HepG2 (cell line): ENCODE measurements around the gene DDI2. TPM values are rescaled to one million over a fixed set of nuclear protein-coding genes. Genes with fewer than 3 reads are reported as not detected.

Source experiments
- AFF4 ChIP-seq: sonication (generic); formaldehyde crosslinking; IDR thresholded peaks from 2 replicates; pipeline ENCODE4 v1.4.0; 2020; ENCODE audit warnings: missing genetic modification reagents
- AHR ChIP-seq: IDR thresholded peaks from 2 replicates; pipeline ENCODE4 v1.6.1; 2018; ENCODE audit warnings: missing genetic modification reagents, missing compliant biosample characterization
- ARHGAP35 ChIP-seq: sonication (generic); formaldehyde crosslinking; IDR thresholded peaks from 2 replicates; pipeline ENCODE4 v1.9.0; 2022; ENCODE audit warnings: mild to moderate bottlenecking, inconsistent platforms, moderate library complexity, missing genetic modification reagents, borderline replicate concordance
- FOXC1 ChIP-seq: sonication (generic); formaldehyde crosslinking; IDR thresholded peaks from 2 replicates; pipeline ENCODE4 v1.8.0; 2022; ENCODE audit warnings: mild to moderate bottlenecking, missing genetic modification reagents, borderline replicate concordance
- GLI4 ChIP-seq: sonication (generic); formaldehyde crosslinking; IDR thresholded peaks from 2 replicates; pipeline ENCODE4 v1.5.1; 2020; ENCODE audit warnings: missing genetic modification reagents, mild to moderate bottlenecking, moderate library complexity, borderline replicate concordance
- GPBP1L1 ChIP-seq: sonication (generic); formaldehyde crosslinking; IDR thresholded peaks from 2 replicates; pipeline ENCODE4 v1.5.0; 2020; ENCODE audit warnings: mild to moderate bottlenecking, missing genetic modification reagents
- HOXA5 ChIP-seq: sonication (generic); formaldehyde crosslinking; IDR thresholded peaks from 2 replicates; pipeline ENCODE4 v1.4.0; 2020; ENCODE audit warnings: missing genetic modification reagents
- KAT8 ChIP-seq: IDR thresholded peaks from 2 replicates; pipeline ENCODE4 v1.6.1; 2016; ENCODE audit warnings: missing genetic modification reagents, missing compliant biosample characterization
- MBD4 ChIP-seq: IDR thresholded peaks from 2 replicates; pipeline ENCODE4 v1.6.1; 2012; ENCODE audit warnings: low read length, inconsistent platforms, borderline replicate concordance
- PCBP2 ChIP-seq: fragments of 200-400 bp; formaldehyde crosslinking; optimal IDR thresholded peaks from 2 replicates; pipeline ENCODE3; 2018; ENCODE audit warnings: low read length, low read depth; ENCODE audit not compliant: poor library complexity, severe bottlenecking
- SCMH1 ChIP-seq: sonication (generic); formaldehyde crosslinking; IDR thresholded peaks from 2 replicates; pipeline ENCODE4 v1.9.0; 2021; ENCODE audit warnings: missing genetic modification reagents, mild to moderate bottlenecking, borderline replicate concordance
- SKIL ChIP-seq: sonication (generic); formaldehyde crosslinking; IDR thresholded peaks from 2 replicates; pipeline ENCODE4 v1.8.0; 2022; ENCODE audit warnings: missing genetic modification reagents, mild to moderate bottlenecking, moderate library complexity, borderline replicate concordance
- SRSF9 ChIP-seq: fragments of 200-400 bp; formaldehyde crosslinking; IDR thresholded peaks from 2 replicates; pipeline ENCODE4 v1.6.1; 2018; ENCODE audit warnings: borderline replicate concordance, mild to moderate bottlenecking, low read depth, low read length; ENCODE audit not compliant: insufficient read depth, poor library complexity, severe bottlenecking
- ZNF574 ChIP-seq: sonication (generic); formaldehyde crosslinking; IDR thresholded peaks from 2 replicates; pipeline ENCODE4 v1.4.0; 2020; ENCODE audit warnings: missing genetic modification reagents
- polyA plus RNA-seq, 8 experiments: library from polyadenylated mRNA; depleted of rRNA in 3 of 8; stranded (reverse) in 7 of 8; unstranded in 1 of 8; fragments of >200 nt; fragmentation: Illumina TruSeq in 4 of 8; extraction: Trizol in 4 of 8; gene quantifications; 2 replicates each; pipeline versions ENCODE4 v1.2.1 to v1.2.3, GENCODE V29; 2011 to 2016; ENCODE audit warnings: low read depth in 4 of 8, missing spikeins in 1 of 8, mixed read lengths in 1 of 8; ENCODE audit not compliant: insufficient read depth in 1 of 8
- total RNA-seq, 5 experiments: library from RNA; depleted of rRNA; stranded (reverse); fragments of >200 nt; fragmentation: Illumina TruSeq; extraction: Trizol; gene quantifications; 2 replicates each; pipeline ENCODE4 v1.2.3, GENCODE V29; 2016; ENCODE audit warnings: low read depth in 1 of 5
- TF ChIP-seq, protein P1 (sequence below): sonication (generic); formaldehyde crosslinking; IDR thresholded peaks from 2 replicates; pipeline ENCODE4 v1.5.1; 2020; ENCODE audit warnings: missing genetic modification reagents, mild to moderate bottlenecking, borderline replicate concordance

Gene DDI2
- total and polyA plus RNA-seq, 2 of the 13 experiments (the other 11 are each of a cell fraction or from before 2014, with no cell fraction given), result 8.5 to 25.7 TPM

DNA sequence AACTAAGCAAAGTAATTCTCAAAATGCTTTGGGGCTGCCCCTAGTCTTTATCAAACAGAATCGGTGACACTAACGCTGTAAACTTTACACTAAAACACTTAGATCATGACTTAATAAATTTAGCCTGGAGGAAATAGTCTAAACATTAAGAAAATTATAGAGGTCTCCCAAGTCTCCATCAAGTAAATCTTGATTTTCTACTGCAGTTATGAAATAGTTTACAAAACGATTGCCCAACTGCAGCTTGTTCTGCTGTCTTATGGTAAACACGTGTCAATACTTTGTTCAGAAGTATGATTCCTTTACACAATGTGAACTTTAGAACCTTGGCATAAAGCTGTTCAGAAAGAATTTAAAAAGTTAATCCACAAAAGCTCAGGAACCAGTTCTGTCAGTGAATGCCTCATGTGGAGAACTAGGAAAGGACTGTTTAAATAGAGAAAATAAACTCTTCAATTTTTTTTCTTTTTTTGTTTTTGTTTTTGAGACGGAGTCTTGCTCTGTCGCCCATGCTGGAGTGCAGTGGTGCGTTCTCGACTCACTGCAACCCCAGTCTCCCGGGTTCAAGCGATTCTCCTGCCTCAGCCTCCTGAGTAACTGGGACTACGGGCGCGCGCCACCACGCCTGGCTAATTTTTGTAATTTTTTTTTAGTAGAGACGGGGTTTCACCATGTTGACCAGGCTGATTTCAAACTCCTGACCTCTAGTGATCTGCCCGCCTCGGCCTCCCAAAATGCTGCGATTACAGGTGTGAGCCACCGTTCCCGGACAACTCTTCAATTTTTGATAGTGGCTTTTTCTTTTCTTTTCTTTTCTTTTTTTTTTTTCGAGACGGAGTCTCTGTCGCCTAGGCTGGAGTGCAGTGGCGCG is 1.6 kb downstream of the DDI2 start (continued):
- TF ChIP-seq SKIL (CRISPR knock-in tag) (no peak), SCMH1 (CRISPR knock-in tag) (no peak), ARHGAP35 (no peak), SRSF9 (no peak), KAT8 (CRISPR knock-in tag) (peak; percentile 77; the same call in 1 of the 2 replicates), GPBP1L1 (CRISPR knock-in tag) (no peak), ZNF574 (no peak; the same call in 1 of the 2 replicates), FOXC1 (CRISPR knock-in tag) (no peak), PCBP2 (no peak), MBD4 (0 out of 2 replicates have a peak, but pooled peaks have one; percentile 71), AHR (CRISPR knock-in tag) (no peak), GLI4 (no peak), AFF4 (no peak; the same call in 1 of the 2 replicates), HOXA5 (CRISPR knock-in tag) (no peak)
- TF ChIP-seq, protein P1, sequence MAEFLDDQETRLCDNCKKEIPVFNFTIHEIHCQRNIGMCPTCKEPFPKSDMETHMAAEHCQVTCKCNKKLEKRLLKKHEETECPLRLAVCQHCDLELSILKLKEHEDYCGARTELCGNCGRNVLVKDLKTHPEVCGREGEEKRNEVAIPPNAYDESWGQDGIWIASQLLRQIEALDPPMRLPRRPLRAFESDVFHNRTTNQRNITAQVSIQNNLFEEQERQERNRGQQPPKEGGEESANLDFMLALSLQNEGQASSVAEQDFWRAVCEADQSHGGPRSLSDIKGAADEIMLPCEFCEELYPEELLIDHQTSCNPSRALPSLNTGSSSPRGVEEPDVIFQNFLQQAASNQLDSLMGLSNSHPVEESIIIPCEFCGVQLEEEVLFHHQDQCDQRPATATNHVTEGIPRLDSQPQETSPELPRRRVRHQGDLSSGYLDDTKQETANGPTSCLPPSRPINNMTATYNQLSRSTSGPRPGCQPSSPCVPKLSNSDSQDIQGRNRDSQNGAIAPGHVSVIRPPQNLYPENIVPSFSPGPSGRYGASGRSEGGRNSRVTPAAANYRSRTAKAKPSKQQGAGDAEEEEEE (CRISPR knock-in tag), result no peak
